GM20000 (cell line): ENCODE results near the gene RPF1.

Source experiments
- DNase-seq: peaks from one replicate; pipeline ENCODE4 v3.0.0; 2012; ENCODE audit warnings: low spot score
- CTCF ChIP-seq: IDR thresholded peaks from 2 replicates; pipeline ENCODE4 v1.5.1; 2012; ENCODE audit warnings: mild to moderate bottlenecking, control low read depth; ENCODE audit errors: extremely low read depth, missing control alignments

The RPF1 gene

GRCh38 chr1:84479998-84480397 is 932 bp downstream of the RPF1 start:
- DNase-seq, result no peak
- no peak for TF ChIP-seq CTCF

GRCh38 chr1:84480650-84481049 is 1.6 kb downstream of the RPF1 start:
- no peak for TF ChIP-seq CTCF
- DNase-seq, result no peak

GRCh38 chr1:84481317-84481716 is 2.3 kb downstream of the RPF1 start:
- no peak for DNase-seq
- no peak for TF ChIP-seq CTCF

GRCh38 chr1:84488107-84488506 is 9.0 kb downstream of the RPF1 start:
- TF ChIP-seq CTCF, result no peak
- no peak for DNase-seq

- no peak for TF ChIP-seq CTCF
- no peak for DNase-seq
These were observed 10.7 kb downstream of the RPF1 start for GRCh38 chr1:84489766-84490165.

DNA sequence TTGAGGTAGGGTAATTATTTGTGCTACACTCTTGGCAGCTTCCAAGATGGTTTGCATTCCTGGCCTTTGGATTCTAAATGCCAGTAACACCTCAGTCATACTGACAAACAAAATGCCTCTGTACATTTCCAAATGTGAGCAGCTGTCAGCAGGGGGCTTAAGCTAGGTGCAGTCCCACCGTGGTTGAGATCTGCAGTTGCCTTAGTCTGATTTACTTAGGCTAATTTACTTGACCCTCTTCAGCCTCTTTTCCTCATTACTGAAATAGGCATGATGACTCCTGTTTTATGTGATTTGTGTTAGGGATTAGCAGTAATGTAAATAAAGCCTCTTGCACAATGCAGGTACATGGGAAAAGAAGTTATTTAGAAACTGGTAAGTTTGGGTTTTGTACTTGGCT is 13.7 kb downstream of the RPF1 start:
- DNase-seq, result no peak

DNA sequence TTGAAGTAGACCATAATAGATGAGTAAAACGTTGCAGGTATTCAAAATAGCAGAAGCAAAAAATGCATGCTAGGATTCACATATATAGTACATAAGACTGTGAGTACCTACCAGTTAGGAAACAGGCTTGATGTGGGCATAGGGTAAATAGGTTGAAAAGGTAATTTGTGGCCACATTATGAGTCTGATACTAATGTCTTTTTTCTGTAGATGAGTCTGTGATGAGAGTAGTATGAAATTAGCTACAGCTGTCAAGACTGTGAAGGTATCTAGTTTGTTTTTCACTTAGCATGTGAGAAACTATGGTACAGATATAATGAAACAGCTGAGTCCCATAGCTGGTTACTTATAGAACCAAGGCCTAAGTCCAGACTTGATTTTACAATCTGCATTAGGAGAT is 14.7 kb downstream of the RPF1 start:
- DNase-seq, result no peak
- TF ChIP-seq CTCF, result no peak

More for the DNA sequence above, 13.7 kb downstream of the RPF1 start:
- no peak for TF ChIP-seq CTCF
